Fibroblast of skin of left quadriceps (primary cell): ENCODE data around the gene CD46.
A peak's percentile ranks its signal among the peaks of the same experiment; 100 is the strongest.

Experiments used
- DNase-seq, 2 experiments: peaks; one replicate each; pipeline ENCODE4 v3.0.0-alpha.2; 2013; ENCODE audit warnings: low read depth in 2 of 2

Gene CD46

GRCh38 chr1:207828046-207828445, 76.2 kb downstream of the CD46 start:
- no peak for DNase-seq

DNA sequence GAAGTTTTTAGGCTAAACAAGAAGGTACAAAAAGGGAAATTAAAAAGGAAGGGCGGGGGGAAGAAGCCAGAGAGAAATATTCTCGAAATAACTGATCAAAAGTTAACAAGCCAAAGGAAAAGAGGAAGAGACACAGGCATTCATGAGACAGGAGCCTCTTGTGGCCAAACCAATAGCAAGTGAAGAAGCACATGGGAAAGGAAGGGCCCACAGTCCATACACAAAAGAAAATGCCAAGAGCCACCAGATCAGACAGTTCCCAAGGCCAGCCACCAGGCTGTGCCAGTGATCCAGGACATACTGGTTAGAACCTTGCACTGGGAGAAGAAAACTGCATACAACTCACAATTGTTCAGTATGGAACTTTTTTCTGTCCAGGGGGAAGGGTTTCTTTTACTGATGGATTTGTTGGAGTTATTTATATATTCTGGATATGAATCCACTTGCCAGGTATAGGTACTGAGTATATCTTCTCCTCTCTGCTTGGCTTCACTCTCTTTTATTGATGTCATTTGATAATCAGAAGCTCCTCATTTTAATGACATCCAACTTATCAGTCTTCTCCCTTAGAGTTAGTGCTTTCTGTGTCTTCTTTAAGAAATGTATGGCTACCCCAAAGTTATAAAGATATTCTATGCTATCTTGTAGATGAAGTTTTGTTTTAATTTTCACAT, 76.8 kb downstream of the CD46 start:
- DNase-seq: peak; percentile 48 to 52

DNA sequence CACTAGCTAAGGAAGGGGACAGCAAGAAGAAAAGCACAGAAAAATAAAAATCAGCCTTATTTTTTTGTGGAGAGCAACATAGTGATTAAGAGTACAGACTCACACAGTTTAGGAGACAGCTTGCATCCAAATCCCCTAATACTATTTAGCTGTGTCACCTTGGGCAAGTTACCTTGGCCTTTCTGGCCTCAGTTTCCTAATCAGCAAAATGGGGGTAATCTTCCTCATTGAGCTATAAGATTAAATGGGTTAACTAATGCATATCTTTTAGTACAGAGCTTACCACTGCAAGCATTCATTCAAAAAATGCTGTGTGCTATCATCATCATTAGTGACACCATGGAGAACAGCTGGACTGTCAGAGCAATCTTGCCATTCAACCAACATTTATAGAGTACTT, 77.7 kb downstream of the CD46 start:
- no peak for DNase-seq

GRCh38 chr1:207830788-207831187, 78.9 kb downstream of the CD46 start:
- DNase-seq: no peak

DNA sequence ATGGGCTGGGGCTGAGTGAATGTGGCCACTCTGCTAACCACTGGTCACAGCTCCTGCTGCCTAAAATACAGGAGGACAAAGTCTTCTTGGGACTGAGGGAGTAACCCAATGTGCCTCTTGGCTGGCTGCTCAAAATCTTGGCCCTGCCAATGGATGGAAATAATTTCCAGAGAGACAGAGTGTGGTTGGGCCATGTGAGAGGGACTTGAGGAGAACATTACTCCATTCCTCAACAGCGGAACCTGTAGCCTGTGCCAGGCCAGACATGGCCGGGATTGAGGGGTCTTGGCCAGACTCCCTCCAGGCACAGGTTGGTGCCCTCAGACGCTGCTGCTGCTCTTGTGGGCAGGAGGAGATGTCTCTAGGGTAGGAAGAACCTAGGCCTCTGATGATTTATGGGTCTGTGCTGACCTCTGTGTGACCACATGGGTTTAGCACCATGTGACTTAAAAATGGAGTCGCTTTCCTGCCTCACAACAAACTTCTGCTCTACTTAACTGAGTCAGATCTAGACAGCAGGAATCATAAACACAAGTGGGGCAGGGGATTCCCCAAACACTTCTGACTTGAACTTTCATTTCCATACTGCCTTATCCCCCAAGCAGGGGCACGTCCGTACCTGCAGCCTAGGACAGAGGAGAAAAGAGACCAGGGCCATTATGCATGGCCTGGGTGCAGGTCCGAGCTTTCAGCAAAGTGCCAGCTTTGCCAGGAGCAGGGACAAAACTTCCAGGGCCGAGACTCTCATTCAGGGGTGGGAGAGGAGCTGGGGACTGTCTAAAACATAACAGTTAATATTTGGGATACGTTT, 79.9 kb downstream of the CD46 start:
- DNase-seq: no peak

GRCh38 chr1:207832796-207833195, 80.9 kb downstream of the CD46 start:
- no peak for DNase-seq

- no peak for DNase-seq
These were observed 81.5 kb downstream of the CD46 start for GRCh38 chr1:207833381-207833780.

GRCh38 chr1:207833956-207834660, 82.3 kb downstream of the CD46 start:
- no peak for DNase-seq

- no peak for DNase-seq
These were observed 84.1 kb downstream of the CD46 start for GRCh38 chr1:207835958-207836357.

DNA sequence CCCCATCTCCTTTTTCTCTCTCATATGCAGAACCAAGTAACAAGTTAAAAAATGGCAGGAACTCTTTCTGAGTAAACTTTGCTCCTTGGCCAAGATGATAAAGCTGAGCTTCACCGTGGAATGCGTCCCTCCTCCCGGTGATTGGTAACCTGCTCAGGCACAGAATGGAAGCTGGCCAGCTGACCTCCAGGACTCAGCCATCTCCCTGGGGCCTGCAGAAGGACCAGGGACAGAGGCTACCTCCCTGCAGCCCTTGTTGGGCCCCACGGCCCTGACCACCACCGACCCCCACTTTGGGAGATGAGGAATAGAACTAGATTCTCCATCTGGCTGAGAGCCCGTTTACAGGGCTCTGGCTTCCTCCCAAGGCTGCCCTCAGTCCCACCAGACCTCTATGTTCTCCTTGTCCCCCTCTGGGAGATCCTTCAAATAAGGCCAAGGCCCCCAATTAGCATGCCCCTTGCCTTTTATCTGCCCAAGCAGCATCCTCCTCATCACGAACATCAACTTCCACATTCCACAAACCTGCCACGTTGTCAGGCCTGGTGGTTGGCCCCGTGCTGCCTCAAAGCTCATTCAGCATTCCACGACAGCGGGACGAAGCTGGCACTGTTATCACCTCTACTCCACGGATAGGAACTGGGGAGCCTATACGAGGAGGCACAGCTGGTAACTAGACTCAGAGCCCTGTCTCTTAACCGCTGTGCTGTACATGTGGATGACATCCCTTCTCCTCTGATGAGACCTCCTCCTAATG, 84.9 kb downstream of the CD46 start:
- no peak for DNase-seq

GRCh38 chr1:207837673-207838072, 85.8 kb downstream of the CD46 start:
- DNase-seq: no peak

DNA sequence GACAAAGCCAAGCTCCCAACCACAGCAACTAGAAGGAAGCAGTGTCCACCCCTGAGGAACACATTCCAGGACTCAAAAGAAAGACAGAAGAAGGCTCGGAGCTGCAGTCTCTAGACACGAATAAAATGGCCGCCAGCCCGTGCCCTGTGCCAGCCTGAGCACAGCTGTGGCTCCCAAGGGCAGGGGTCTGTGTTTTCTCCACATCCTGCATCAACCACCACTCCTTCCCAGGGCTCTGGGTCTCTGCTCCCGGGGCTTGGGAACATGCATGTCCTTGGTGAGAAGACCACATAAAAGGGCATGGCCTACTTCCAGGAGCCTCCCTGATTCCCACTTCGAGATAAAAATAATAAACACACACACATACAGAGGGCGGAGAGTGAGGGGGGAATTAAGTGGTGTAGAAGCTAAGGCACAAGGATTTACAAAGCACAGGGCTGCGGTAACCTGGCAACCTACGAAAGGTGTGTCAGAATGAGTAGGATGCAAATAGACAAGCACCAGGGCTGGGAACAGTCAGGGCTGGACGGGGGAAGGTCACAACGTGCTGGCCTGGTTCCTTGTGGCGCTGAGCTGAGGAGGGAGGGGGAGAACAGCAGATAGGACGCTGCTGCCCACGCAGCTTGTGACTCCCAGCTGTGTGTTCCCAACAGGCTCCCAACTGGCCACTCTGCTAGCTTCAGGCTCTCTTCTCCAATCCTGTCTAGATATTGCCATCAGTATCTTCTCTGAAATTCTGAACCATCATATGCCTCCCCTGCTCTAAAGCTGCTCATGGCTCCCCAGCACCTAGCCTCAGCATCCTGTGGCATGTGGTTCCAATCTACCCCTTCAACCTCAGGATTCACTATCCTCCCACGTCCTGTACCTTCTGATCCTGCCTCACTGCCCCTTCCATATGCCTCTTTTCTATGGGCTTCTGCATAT, 86.6 kb downstream of the CD46 start:
- no peak for DNase-seq

- DNase-seq: no peak
These were observed 87.2 kb downstream of the CD46 start for GRCh38 chr1:207839083-207839413.

DNA sequence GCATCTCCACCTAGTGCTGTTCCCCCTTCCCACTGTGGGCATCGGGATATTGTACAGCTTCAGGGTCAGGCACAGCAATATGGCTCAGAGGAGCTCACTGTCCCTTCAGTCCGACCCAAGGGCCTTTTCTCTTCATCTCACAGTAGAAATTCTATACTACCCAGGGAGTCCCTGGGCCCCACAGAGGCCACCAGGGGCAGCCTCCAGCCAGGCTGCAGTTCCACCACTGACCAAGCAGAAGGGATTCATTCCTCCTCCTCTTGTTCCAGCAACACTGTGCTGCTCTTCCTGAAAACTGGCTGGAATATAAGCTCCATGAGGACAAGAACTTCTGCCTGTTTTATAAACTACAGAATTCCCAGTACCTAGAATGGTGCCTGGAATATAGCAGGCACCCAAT, 88.5 kb downstream of the CD46 start:
- no peak for DNase-seq

DNA sequence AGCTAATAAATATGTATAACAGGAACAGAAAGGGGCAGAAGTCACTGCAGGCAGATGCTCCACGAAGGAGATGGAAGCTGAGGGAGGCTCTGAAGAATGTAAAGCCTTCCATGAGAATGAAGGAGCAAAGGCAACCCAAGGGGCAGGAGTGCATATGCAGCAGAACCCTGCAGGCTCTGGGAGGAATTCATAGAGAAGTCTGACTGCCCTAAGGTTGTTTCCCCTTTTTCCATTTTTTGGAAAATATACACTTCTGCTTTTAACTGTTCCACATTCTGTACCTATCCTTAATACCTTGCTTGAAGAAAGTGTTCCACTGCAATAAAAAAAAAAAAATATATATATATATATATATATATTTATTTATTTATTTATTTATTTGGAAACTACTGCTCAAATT, 89.4 kb downstream of the CD46 start:
- no peak for DNase-seq

- no peak for DNase-seq
These were observed 90.0 kb downstream of the CD46 start for GRCh38 chr1:207841901-207842300.

GRCh38 chr1:207842506-207842905, 90.7 kb downstream of the CD46 start:
- DNase-seq: no peak

- no peak for DNase-seq
These were observed 92.5 kb downstream of the CD46 start for GRCh38 chr1:207844371-207844770.
